Bronchial epithelial cell (primary cell): Measurements from ENCODE around the gene ABHD17C. TPM values are rescaled to one million over a fixed set of nuclear protein-coding genes. Genes with fewer than 3 reads are reported as not detected.
A peak's percentile ranks its signal among the peaks of the same experiment; 100 is the strongest.

Experiments used
- DNase-seq: peaks from one replicate; pipeline ENCODE4 v3.0.0-alpha.2; 2010; ENCODE audit warnings: low read depth
- FAIRE-seq: peaks from 2 replicates; lab custom pipeline; 2011; peaks lifted over from hg19 to GRCh38; lab: Jason Lieb, UNC
- H3K27me3 ChIP-seq: 2 replicates; pipeline ENCODE4 v1.5.1; 2011; ENCODE audit warnings: low read length; ENCODE audit not compliant: control insufficient read depth, insufficient read depth
- H3K36me3 ChIP-seq: 2 replicates; pipeline ENCODE4 v1.5.1; 2011; ENCODE audit warnings: low read length; ENCODE audit not compliant: control insufficient read depth, insufficient read depth
- H3K4me3 ChIP-seq: 2 replicates; pipeline ENCODE4 v1.5.1; 2011; ENCODE audit warnings: mild to moderate bottlenecking, low read depth, low read length, control low read depth
- total RNA-seq: library from RNA; depleted of rRNA; stranded (reverse); fragments of >200 nt; gene quantifications from 2 replicates; pipeline ENCODE4 v1.2.1, GENCODE V29; 2014
- TF ChIP-seq, protein P1 (sequence below): IDR thresholded peaks from 2 replicates; pipeline ENCODE4 v1.5.1; 2011; ENCODE audit warnings: mild to moderate bottlenecking, moderate library complexity, low read length, control low read depth, inconsistent platforms; ENCODE audit not compliant: insufficient read depth, severe bottlenecking

ABHD17C gene
- total RNA-seq, 1 donor from 2014 or later: 30.5 TPM

GRCh38 chr15:80785335-80785734 lies 90.2 kb downstream of the ABHD17C start:
- TF ChIP-seq, protein P1, sequence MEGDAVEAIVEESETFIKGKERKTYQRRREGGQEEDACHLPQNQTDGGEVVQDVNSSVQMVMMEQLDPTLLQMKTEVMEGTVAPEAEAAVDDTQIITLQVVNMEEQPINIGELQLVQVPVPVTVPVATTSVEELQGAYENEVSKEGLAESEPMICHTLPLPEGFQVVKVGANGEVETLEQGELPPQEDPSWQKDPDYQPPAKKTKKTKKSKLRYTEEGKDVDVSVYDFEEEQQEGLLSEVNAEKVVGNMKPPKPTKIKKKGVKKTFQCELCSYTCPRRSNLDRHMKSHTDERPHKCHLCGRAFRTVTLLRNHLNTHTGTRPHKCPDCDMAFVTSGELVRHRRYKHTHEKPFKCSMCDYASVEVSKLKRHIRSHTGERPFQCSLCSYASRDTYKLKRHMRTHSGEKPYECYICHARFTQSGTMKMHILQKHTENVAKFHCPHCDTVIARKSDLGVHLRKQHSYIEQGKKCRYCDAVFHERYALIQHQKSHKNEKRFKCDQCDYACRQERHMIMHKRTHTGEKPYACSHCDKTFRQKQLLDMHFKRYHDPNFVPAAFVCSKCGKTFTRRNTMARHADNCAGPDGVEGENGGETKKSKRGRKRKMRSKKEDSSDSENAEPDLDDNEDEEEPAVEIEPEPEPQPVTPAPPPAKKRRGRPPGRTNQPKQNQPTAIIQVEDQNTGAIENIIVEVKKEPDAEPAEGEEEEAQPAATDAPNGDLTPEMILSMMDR: no peak
- Histone ChIP-seq H3K27me3 (no peaks in the 10 kb centered on the region), H3K4me3 (no peak overlapping the region), H3K36me3 (no peaks in the 10 kb centered on the region)
- FAIRE-seq (no peak), DNase-seq (peak; percentile 16)

DNA sequence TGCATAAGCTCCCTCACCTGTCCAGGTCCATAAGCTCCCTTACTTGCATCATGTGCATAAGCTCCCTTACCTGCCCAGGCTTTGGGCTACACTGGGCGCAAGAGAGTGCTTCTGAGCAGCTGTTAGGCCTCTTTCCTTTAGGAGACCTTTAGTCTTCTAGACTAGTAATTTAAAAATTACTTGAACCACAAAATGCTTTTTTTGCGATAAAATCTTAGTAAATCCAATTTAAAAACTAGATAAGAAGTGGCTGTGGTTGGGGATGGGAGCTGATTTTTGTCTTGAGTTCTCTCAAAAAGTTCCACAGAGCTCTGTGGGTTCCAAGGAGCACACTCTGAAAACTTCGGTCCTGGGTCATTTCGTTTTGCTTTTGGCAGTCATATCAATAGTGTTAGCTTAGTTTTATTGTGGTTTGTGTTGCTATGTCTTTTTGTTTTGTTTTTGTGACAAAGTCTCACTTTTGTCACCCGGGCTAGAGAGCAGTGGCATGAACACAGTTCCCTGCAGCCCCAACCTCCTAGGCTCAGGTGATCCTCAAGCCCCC lies 90.8 kb downstream of the ABHD17C start:
- FAIRE-seq (no peak), DNase-seq (no peak)
- H3K4me3 ChIP-seq: no peak overlapping the region
- TF ChIP-seq, protein P1: no peak
- H3K27me3 ChIP-seq: no peaks in the 10 kb centered on the region
- H3K36me3 ChIP-seq: no peaks in the 10 kb centered on the region

DNA sequence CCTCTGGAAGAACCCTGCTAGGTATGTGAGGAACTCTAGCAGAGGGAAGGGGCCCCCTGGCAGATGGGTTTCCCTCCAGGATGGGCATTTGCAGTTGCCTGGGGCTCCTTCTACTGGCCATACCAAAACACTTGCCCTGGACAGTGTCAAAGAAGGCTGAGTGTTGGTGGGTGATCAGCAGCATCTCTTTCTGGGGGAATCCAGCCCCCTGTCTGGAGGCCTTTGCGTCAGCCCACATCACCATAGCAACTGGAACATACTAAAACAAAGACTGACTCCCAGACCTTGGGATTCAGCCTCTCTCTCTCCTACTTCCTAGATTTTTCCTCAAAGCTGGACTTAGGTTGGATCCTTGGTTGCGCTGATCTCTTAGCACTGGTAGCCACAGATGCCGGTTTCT lies 92.2 kb downstream of the ABHD17C start:
- no peak overlapping the region for H3K4me3 ChIP-seq
- peak; percentile 43 for FAIRE-seq
- no peaks in the 10 kb centered on the region for H3K36me3 ChIP-seq
- DNase-seq: no peak
- no peaks in the 10 kb centered on the region for H3K27me3 ChIP-seq
- TF ChIP-seq, protein P1: no peak

DNA sequence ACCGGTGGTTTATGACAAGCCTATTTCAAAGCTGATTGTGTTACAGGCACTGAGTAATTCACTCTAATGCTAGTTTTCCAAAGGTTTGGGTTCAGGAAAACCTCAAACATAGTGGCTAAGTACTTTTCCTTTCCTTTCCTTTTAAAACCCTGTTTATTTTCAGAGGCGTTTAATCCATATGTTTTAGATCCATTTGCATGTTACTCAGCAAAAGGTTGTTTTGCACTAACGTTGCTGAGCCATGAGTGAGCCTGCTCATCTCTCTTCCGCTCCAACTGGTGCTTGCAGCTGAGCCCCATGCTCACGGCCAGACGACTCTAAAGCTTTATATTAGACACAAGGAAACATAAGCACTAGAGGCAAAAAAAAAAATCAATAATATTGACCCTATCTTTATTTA lies 93.4 kb downstream of the ABHD17C start:
- Histone ChIP-seq H3K36me3 (no peaks in the 10 kb centered on the region), H3K4me3 (no peak overlapping the region), H3K27me3 (no peaks in the 10 kb centered on the region)
- TF ChIP-seq, protein P1: no peak
- DNase-seq (no peak), FAIRE-seq (no peak)

- FAIRE-seq (no peak), DNase-seq (peak; percentile 40)
- Histone ChIP-seq H3K36me3 (no peaks in the 10 kb centered on the region), H3K4me3 (no peak overlapping the region), H3K27me3 (no peaks in the 10 kb centered on the region)
- TF ChIP-seq, protein P1: no peak
Measured at GRCh38 chr15:80789296-80789695, 94.2 kb downstream of the ABHD17C start.

DNA sequence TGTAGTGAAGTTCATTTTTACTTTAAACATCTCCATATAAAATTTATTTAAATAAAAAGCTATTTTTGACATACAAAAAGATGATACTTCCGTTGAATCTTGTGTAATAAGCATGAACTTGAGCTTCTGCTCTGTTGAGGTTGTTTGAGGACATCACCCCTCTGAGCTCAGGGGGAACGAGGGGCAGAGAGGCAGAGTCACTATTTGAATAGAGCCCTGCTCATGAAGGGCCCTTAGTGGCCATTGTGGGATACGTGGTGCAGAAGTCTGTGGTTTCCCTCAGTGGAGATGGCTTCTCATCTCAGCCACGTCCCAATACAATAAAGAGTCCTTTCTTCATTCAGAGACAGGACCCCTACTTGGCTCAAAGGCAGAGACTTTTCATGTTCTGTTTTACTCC lies 94.7 kb downstream of the ABHD17C start:
- TF ChIP-seq, protein P1: no peak
- Histone ChIP-seq H3K27me3 (no peaks in the 10 kb centered on the region), H3K4me3 (no peak overlapping the region), H3K36me3 (no peaks in the 10 kb centered on the region)
- FAIRE-seq (no peak), DNase-seq (no peak)
